SK-N-MC (cell line): ENCODE results near the gene MYO1G.
"Not testable (repeated sequence)": the region's sequence is repeated elsewhere in the genome, so short reads cannot be mapped to it uniquely, and the experiment has no call there.

Experiments used
- DNase-seq: peaks from one replicate; pipeline ENCODE4 v3.0.0-alpha.2; 2011; ENCODE audit warnings: low read depth, low spot score
- H3K27ac ChIP-seq: fragments of 200-600 bp; sonication (generic); 2 replicates; pipeline ENCODE4 v1.5.1; 2016; ENCODE audit warnings: mixed run types
- H3K36me3 ChIP-seq: fragments of 200-600 bp; sonication (generic); 2 replicates; pipeline ENCODE4 v1.6.1; 2017; ENCODE audit warnings: antibody characterized with exemption, low read length, mixed read lengths; ENCODE audit not compliant: insufficient read depth
- H3K4me3 ChIP-seq: fragments of 200-600 bp; sonication (generic); 2 replicates; pipeline ENCODE4 v1.5.1; 2016
- H3K9ac ChIP-seq: fragments of 200-600 bp; sonication (generic); 2 replicates; pipeline ENCODE4 v1.8.0; 2017; ENCODE audit warnings: mixed run types, mixed read lengths; ENCODE audit not compliant: insufficient read length
- H3K9me3 ChIP-seq: fragments of 200-600 bp; sonication (generic); 2 replicates; pipeline ENCODE4 v1.6.1; 2017; ENCODE audit warnings: low read depth, mild to moderate bottlenecking, antibody characterized with exemption, low read length, moderate library complexity, mixed read lengths
- EZH2 ChIP-seq: fragments of 200-600 bp; sonication (generic); IDR thresholded peaks from one replicate; pipeline ENCODE4 v1.6.1; 2017; ENCODE audit warnings: antibody characterized with exemption
- FOXP2 ChIP-seq: optimal IDR thresholded peaks from 2 replicates; pipeline ENCODE3; 2011; ENCODE audit warnings: mild to moderate bottlenecking, moderate library complexity; ENCODE audit not compliant: insufficient read depth; ENCODE audit errors: extremely low read length, control extremely low read depth
- POLR2AphosphoS5 ChIP-seq: IDR thresholded peaks from 2 replicates; pipeline ENCODE4 v1.6.1; 2012; ENCODE audit warnings: mild to moderate bottlenecking, low read depth, low read length, borderline replicate concordance

The MYO1G gene

DNA sequence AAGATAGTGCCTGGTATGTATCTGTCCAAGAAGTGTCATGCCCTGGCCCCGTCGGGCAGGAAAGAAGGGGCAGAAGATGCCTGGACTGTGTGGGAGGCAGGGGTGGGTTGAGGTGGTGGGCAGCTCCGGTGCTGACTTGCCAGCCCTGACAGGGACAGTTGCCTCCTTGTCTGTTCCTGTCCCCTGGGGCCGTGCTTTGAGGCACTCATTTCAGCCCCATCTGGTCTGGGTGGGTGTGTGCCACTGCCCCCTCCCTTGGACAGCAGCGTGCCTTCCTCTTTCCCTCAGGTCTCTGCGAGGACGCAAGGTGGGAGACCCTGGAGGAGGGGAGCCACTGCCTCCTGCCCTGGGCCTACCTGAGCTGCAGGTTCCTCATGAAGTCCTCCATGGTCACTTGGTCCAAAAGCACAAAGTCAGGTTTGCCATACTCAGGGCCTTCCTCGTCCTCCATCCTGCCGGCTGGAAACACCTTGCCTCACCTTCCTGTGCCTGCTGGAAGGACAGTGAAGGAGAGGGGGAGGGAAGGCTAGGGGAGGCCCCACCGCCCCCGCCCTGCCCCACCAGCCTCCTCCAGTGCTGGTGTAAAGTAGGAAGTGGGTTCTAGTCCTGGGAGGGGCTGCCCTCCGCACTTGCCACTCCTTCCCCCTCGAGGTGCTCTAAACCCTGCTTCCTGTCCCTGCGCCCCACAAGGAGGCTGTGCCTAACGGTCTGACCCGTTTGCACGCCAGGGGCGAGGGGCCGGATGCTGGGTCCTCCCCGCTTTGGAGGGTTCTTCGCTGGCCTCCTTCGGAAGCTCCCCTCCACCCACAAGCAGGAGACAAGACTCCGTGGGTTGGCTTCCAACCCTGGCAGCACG lies at the start of gene MYO1G:
Gene MYO1G, minus strand, starts transcription at position 505 of the 856 bp plus-strand sequence. Its CDS starts 54 bp downstream, at position 451.
- no peak for DNase-seq

DNA sequence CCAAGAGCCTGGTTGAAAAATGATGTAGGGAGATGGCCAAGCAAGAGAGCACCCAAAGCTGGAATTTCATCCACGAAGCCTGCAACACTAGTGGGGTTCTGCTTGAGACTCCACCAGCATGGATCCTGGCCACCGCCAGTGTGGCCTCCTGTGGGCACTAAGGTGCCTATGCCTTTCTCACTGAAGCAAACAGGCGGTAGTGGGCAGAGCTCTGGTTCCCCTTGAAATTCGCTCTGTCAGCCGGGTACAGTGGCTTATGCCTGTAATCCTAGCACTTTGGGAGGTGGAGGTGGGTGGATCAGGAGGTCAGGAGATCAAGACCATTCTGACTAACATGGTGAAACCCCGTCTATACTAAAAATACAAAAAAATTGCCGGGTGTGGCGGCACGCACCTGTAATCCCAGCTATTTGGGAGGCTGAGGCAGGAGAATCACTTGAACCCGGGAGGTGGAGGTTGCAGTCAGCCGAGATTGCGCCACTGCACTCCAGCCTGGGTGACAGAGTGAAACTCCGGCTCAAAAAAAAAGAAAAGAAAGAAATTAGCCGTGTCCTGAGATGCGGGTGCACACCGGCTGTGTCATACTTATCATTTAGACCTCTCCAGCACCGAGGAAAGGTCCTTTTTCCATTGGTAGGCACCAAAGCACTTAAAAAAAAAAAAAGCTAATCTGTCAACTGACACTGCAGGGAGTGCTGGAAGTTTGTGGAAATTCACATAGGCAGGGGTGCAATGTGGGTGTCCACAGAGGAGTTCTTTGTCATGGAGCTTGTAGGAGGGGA lies 49.5 kb upstream of the MYO1G start:
- no peaks in the 10 kb centered on the region for H3K9me3 ChIP-seq
- no peak for DNase-seq
- H3K36me3 ChIP-seq = no peaks in the 10 kb centered on the region
- H3K4me3 ChIP-seq = no peak overlapping the region
- no peak for TF ChIP-seq FOXP2
- TF ChIP-seq EZH2 = no peak
- TF ChIP-seq POLR2AphosphoS5 = no peak
- H3K9ac ChIP-seq = no peak overlapping the region
- no peak overlapping the region for H3K27ac ChIP-seq

More for the DNA sequence above, at the start of gene MYO1G:
- TF ChIP-seq FOXP2 (no peak), EZH2 (no peak), POLR2AphosphoS5 (no peak)
- peak within 1 kb of the TSS; percentile 85; the same call in 1 of the 2 replicates for H3K27ac ChIP-seq
- peaks cover 27% of the 10 kb centered on the region for H3K36me3 ChIP-seq
- no peaks in the 10 kb centered on the region for H3K9me3 ChIP-seq
- no peak within 1 kb of the TSS for H3K9ac ChIP-seq
- H3K4me3 ChIP-seq = no peak within 1 kb of the TSS

DNA sequence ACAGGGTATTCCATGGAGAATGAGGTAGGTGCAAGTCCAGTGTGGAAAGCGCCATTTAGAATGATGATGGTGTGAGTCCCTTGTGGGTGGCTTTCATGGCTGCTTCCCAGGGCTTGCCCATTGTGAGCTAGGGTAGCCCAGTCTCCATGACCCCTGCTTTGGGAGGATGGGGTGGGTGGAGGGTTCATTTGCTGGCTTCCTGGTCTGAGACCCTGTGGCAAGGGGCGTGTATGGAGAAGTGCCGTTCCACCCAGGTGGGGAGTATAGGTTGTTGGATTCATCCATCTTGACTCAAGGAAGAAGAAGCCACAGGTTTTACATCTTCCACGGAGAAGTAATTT lies 48.9 kb upstream of the MYO1G start:
- Histone ChIP-seq H3K9ac (no peak overlapping the region), H3K9me3 (no peaks in the 10 kb centered on the region), H3K27ac (peak overlapping the region; percentile 91), H3K36me3 (no peaks in the 10 kb centered on the region), H3K4me3 (peak overlapping the region; percentile 58)
- DNase-seq = no peak
- no peak for TF ChIP-seq FOXP2
- no peak for TF ChIP-seq EZH2
- no peak for TF ChIP-seq POLR2AphosphoS5

DNA sequence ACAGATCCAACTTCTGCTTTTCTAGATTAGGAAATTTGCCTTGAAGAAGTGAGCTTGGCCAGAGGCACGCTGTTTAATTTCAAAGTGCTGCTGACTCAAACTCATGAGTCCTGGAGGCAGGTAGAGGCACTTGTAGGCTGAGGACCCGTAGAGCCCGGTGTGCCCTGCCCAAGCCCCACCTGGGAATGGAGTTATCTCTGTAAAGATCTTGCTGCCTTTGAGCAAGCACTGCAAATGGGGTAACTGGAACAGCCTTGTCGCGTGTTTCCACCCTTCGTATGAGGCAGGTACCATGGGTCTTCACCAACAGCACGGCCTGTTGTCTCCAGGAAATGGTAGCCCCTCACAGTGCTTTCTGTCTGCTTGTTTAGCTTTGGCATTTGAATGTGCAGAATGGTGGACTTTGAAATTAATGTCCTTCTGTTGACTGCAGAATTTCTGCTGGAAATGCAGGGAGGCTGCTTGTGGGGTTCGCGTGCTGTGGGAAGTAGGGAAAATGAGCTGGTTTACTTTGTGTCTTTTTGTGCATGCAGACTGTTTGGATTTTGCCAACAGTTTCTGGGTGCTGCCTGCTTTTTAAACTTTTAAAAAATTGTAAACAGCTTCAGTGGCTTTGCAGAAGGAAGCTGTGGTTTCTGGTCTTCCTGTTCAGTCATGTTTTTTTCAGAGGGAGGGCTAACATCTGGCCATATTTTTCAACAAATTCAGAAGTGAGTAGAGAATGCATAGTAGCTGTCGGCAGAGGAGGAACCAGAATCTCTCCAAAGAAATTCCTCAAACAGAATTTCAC lies 48.4 kb upstream of the MYO1G start:
- TF ChIP-seq FOXP2 (no peak), EZH2 (no peak), POLR2AphosphoS5 (no peak)
- no peaks in the 10 kb centered on the region for H3K9me3 ChIP-seq
- H3K27ac ChIP-seq = peak overlapping the region; percentile 91
- peak overlapping the region; percentile 58 for H3K4me3 ChIP-seq
- H3K9ac ChIP-seq = peak overlapping the region; percentile 55
- peak; percentile 39 for DNase-seq
- H3K36me3 ChIP-seq = no peaks in the 10 kb centered on the region

DNA sequence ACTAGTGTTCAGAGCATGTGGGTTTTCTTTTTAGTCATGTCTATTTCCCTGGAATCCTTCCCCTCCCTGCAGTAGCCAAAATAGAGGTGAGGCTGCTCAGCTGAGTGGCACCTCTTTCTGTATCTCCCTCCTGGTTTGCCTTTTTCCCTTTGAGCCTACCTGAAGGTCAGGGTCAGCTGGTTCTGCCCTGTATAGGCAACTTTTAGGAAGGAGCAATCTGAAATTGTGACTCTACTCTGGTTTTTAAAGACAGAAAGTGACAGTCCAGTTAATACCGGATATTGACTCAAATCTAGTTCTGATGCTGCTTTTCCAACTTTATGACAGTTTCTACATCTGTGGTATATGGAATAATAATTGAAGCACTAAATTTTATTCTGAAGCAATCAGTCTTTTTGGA lies 47.2 kb upstream of the MYO1G start:
- no peak overlapping the region for H3K9ac ChIP-seq
- H3K4me3 ChIP-seq = no peak overlapping the region
- no peaks in the 10 kb centered on the region for H3K9me3 ChIP-seq
- no peaks in the 10 kb centered on the region for H3K36me3 ChIP-seq
- no peak for DNase-seq
- H3K27ac ChIP-seq = 0 out of 2 replicates have a peak overlapping the region, but pooled peaks have one; percentile 3
- TF ChIP-seq FOXP2 (no peak), EZH2 (no peak), POLR2AphosphoS5 (no peak)

DNA sequence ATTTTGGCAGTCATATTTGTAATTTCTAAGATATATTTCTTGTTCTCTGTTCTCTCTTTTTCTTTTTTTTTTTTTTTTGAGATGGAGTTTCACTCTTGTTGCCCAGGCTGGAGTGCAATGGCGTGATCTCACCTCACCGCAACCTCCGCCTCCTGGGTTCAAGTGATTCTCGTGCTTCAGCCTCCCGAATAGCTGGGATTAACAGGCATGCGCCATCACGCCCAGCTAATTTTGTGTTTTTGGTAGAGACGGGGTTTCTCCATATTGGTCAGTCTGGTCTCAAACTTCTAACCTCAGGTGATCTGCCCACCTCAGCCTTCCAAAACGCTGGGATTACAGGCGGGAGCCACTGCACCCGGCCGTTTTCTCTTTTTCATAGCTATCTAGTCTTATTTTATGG lies 46.7 kb upstream of the MYO1G start:
- DNase-seq, H3K4me3 ChIP-seq, H3K9ac ChIP-seq, H3K36me3 ChIP-seq, H3K9me3 ChIP-seq: not testable (repeated sequence)
- 0 out of 2 replicates have a peak overlapping the region, but pooled peaks have one; percentile 3 for H3K27ac ChIP-seq

DNA sequence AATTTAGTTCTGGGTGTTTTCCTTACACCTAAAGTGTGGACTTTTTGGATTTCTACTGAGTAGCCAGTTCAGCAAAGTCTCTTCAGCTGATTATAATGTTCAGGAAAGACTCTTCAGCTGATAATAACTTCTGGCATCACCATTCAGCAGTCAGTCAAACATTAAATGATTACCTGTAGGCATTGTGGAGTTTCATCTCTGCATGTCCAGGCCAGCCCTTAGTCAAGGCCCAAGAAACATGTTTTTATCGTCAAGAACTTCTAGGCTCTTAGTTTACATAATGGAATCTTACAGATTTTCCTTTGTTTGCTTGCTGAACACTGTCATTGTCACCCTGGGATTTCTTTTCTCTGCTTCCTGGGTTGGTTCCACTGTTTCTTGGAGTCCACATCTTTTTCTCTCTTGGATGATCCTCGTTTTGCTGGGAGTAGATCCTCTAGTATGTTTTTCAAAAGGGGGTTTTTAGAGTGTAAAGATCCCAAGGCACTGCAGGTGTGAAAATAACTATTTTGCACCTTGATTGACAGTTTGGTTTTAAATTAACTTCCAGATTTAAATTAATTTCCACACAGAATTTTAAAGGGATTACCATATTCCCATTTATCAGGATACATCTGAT lies 45.4 kb upstream of the MYO1G start:
- H3K9me3 ChIP-seq = no peaks in the 10 kb centered on the region
- no peak overlapping the region for H3K4me3 ChIP-seq
- no peak overlapping the region for H3K9ac ChIP-seq
- H3K27ac ChIP-seq = no peak overlapping the region
- no peak for TF ChIP-seq EZH2
- TF ChIP-seq FOXP2 = no peak
- TF ChIP-seq POLR2AphosphoS5 = no peak
- H3K36me3 ChIP-seq = no peaks in the 10 kb centered on the region
- DNase-seq = no peak
